GM10266 (cell line): Measurements from ENCODE around the gene KLHL17.
"Not testable (repeated sequence)": the region's sequence is repeated elsewhere in the genome, so short reads cannot be mapped to it uniquely, and the experiment has no call there.

ENCODE experiments used
- DNase-seq: peaks from one replicate; pipeline ENCODE4 v3.0.0; 2012; ENCODE audit errors: extremely low spot score
- TF ChIP-seq, protein P1 (sequence below): IDR thresholded peaks from 2 replicates; pipeline ENCODE4 v1.5.1; 2012; ENCODE audit warnings: mild to moderate bottlenecking, low read depth; ENCODE audit not compliant: control insufficient read depth, insufficient read depth; ENCODE audit errors: missing control alignments

KLHL17 gene

DNA sequence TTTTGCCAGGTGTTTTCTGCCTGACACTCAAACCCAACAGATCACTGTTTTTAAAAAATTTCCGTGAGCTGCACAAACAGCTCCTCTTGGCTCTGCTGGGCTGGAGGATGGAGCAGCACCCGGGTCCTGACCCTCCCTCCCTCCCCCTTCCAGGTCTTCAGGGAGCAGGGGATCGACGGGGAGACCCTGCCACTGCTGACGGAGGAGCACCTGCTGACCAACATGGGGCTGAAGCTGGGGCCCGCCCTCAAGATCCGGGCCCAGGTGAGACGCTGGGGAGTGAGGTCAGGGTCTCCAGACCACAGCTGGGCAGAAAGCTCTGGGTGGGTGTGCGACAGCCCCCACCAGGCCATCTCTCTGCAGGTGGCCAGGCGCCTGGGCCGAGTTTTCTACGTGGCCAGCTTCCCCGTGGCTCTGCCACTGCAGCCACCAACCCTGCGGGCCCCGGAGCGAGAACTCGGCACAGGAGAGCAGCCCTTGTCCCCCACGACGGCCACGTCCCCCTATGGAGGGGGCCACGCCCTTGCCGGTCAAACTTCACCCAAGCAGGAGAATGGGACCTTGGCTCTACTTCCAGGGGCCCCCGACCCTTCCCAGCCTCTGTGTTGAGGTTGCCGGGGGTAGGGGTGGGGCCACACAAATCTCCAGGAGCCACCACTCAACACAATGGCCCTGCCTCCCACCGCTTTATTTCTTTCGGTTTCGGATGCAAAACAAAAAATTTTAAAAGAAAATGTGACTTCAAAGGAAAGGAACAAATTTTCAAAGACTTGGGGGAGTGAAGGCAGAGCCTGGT is 16.6 kb upstream of the KLHL17 start:
- TF ChIP-seq, protein P1, sequence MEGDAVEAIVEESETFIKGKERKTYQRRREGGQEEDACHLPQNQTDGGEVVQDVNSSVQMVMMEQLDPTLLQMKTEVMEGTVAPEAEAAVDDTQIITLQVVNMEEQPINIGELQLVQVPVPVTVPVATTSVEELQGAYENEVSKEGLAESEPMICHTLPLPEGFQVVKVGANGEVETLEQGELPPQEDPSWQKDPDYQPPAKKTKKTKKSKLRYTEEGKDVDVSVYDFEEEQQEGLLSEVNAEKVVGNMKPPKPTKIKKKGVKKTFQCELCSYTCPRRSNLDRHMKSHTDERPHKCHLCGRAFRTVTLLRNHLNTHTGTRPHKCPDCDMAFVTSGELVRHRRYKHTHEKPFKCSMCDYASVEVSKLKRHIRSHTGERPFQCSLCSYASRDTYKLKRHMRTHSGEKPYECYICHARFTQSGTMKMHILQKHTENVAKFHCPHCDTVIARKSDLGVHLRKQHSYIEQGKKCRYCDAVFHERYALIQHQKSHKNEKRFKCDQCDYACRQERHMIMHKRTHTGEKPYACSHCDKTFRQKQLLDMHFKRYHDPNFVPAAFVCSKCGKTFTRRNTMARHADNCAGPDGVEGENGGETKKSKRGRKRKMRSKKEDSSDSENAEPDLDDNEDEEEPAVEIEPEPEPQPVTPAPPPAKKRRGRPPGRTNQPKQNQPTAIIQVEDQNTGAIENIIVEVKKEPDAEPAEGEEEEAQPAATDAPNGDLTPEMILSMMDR: no peak
- DNase-seq: no peak

DNA sequence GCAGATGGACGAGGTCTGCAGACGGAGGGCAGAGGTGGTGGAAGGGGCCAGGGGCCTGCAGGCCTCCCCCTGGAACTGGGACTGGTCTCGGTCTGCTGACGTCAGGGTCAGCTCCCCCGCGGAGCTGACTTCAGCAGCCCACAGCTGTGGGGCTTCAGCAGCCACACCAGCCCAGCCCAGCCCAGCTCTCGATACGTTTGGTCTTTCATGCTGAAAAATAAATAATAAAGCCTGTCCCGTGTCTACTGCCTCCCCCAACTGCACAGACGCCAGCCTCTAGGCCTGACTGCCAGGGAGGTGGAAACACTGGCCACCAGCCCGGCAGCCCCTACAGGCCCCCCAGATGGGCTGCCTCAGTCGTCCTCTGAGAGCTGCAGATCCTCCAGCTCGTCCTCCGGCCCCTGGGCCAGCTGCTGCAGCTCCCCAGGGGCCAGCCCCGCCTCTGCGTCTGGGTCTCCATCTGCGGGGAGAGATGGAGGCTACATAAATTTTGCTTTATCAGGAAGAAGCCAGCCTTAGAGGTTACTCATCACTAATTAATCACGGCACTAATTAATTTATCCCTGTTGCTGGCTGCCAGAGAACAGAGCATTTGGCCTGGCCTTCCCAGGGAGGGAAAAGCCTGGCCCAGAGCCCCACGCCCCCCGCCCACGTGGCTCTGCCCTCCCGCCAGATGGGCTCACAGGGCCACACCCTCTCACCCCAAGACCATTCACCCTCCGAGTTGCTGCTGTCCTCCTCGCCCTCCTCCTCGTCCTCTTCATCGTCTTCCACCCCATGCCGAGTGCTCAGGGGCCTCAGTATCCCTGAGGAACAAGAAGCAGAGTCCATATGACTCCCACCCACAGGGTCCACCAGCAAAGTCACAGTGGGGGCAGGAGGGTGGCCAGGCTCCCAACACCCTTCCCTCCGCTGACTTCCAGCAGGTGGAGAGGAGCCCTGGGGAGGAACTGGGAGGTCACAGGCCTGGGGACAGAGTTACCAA is 15.8 kb upstream of the KLHL17 start:
- DNase-seq: no peak
- TF ChIP-seq, protein P1: no peak

GRCh38 chr1:945688-946556 is 14.5 kb upstream of the KLHL17 start:
- TF ChIP-seq, protein P1: no peak
- DNase-seq: no peak

- DNase-seq: not testable (repeated sequence)
Measured at GRCh38 chr1:946811-947210, 13.6 kb upstream of the KLHL17 start.

DNA sequence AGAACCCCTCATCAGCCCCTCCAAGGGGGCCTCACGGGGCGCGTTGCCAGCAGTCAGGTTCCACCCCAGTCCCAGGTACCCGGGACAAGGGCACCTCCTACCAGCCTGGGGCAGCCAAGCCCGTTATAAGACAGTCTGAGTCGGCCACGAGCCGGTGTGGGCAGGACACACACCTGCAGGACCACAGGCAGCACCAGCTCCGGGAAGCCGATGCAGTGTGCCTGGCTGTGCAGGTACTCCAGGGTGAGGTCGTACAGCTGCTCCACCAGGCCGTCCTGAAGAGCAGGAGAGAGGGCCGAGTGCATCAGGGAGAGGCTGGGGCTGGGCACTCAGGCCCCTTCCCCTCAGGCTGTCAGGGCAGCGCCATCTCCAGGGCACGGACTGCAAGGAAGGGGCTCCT is 12.4 kb upstream of the KLHL17 start:
- TF ChIP-seq, protein P1: no peak
- no peak for DNase-seq

DNA sequence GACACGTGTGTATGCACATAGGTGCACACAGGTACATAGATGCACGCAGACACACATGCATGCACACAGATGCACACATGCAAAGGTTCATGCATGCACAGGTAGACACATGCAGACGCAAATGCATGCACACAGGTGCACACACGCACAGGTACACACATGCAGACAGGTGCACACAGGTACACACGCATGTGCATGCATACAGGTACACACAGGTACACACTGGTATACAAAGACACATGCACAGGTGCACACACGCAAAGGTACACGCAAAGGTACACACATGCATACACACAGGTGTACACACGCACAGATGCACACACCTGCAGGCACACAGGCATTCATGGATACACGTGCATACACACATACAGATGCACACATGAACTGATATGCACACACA is 10.1 kb upstream of the KLHL17 start:
- DNase-seq: no peak
- TF ChIP-seq, protein P1: no peak

DNA sequence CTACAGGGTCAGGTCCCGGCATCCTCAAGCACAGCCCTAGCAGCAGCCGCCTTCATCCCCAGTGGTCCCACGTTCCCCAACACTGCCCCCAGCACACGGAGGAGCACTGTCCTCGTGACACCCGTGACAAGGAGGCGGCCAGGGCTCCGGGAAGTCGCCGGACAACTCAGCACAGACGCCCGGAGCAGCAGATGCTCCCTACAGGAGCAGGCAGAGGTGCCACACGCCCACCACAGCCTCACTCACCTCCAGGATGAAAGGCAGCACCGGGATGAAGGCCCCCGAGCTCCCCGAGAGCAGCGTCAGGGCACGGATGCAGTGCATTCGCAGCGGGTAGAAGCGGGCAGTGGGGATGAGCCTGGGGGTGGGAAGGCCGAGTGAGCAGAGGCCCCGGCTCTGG is 9.5 kb upstream of the KLHL17 start:
- no peak for DNase-seq
- TF ChIP-seq, protein P1: no peak
